HEK293 (cell line): Measurements from ENCODE around the gene TPST2.

Experiments used
- CTCF ChIA-PET: fragments of 350-600 bp; formaldehyde crosslinking; extraction: SDS; loops from one replicate; lab custom pipeline; 2021; ENCODE audit warnings: antibody characterized with exemption; lab: Yijun Ruan, JAX
- POLR2A ChIA-PET: fragments of 300-600 bp; formaldehyde crosslinking; extraction: SDS; loops from one replicate; lab custom pipeline; 2020; ENCODE audit warnings: antibody characterized with exemption, inconsistent platforms; lab: Yijun Ruan, JAX
- H3K27ac ChIP-seq: fragments of 200-500 bp; sonication (Bioruptor generic); 2 replicates; pipeline ENCODE4 v1.5.1; 2014; ENCODE audit warnings: low read depth, low read length, control low read depth, inconsistent platforms; ENCODE audit errors: extremely low read depth
- H3K36me3 ChIP-seq, 2 experiments: fragments of 200-500 bp in 1 of 2; sonication (Bioruptor generic) in 1 of 2; 1 replicate in 1 of 2; 2 replicates in 1 of 2; pipeline ENCODE4 v1.5.1; 2014 to 2017; ENCODE audit warnings: inconsistent platforms in 2 of 2, low read length in 2 of 2; ENCODE audit not compliant: control insufficient read depth in 2 of 2, insufficient read depth in 1 of 2
- H3K4me1 ChIP-seq: fragments of 200-500 bp; sonication (Bioruptor generic); 2 replicates; pipeline ENCODE4 v1.5.1; 2014; ENCODE audit warnings: mild to moderate bottlenecking, low read length, inconsistent platforms; ENCODE audit not compliant: control insufficient read depth, insufficient read depth
- H3K4me3 ChIP-seq: 2 replicates; pipeline ENCODE4 v1.5.1; 2011; ENCODE audit warnings: low read depth, mild to moderate bottlenecking, control low read depth, low read length, moderate library complexity
- H3K9me3 ChIP-seq: fragments of 200-500 bp; sonication (Bioruptor generic); 2 replicates; pipeline ENCODE4 v1.5.1; 2014; ENCODE audit warnings: low read depth, low read length, inconsistent platforms; ENCODE audit not compliant: control insufficient read depth, insufficient read depth
- EGR2 ChIP-seq: fragments of 450-650 bp; formaldehyde crosslinking; IDR thresholded peaks from 2 replicates; pipeline ENCODE4 v1.5.1; 2016; ENCODE audit warnings: low read depth, missing biosample characterization, missing genetic modification characterization
- KLF1 ChIP-seq: fragments of 450-650 bp; formaldehyde crosslinking; IDR thresholded peaks from 2 replicates; pipeline ENCODE4 v1.5.1; 2016; ENCODE audit warnings: missing biosample characterization, missing genetic modification characterization
- KLF8 ChIP-seq: fragments of 450-650 bp; formaldehyde crosslinking; IDR thresholded peaks from 2 replicates; pipeline ENCODE4 v1.5.1; 2016; ENCODE audit warnings: missing biosample characterization, missing genetic modification characterization
- KLF9 ChIP-seq: fragments of 450-650 bp; formaldehyde crosslinking; IDR thresholded peaks from 2 replicates; pipeline ENCODE4 v1.5.1; 2016; ENCODE audit warnings: missing biosample characterization, missing genetic modification characterization, low read depth
- OVOL3 ChIP-seq: fragments of 450-650 bp; formaldehyde crosslinking; IDR thresholded peaks from 2 replicates; pipeline ENCODE4 v1.5.1; 2016; ENCODE audit warnings: missing biosample characterization, missing genetic modification characterization
- PRDM1 ChIP-seq: fragments of 450-650 bp; formaldehyde crosslinking; IDR thresholded peaks from 2 replicates; pipeline ENCODE4; 2016; ENCODE audit warnings: missing biosample characterization, missing genetic modification characterization
- SALL2 ChIP-seq: fragments of 450-650 bp; formaldehyde crosslinking; IDR thresholded peaks from 2 replicates; pipeline ENCODE4 v1.5.0; 2017; ENCODE audit warnings: missing biosample characterization, mild to moderate bottlenecking, missing genetic modification characterization, borderline replicate concordance
- SP2 ChIP-seq: fragments of 450-650 bp; formaldehyde crosslinking; IDR thresholded peaks from 2 replicates; pipeline ENCODE4 v1.5.1; 2016; ENCODE audit warnings: missing biosample characterization, missing genetic modification characterization
- ZBTB1 ChIP-seq: fragments of 450-650 bp; formaldehyde crosslinking; IDR thresholded peaks from 2 replicates; pipeline ENCODE4 v1.5.1; 2016; ENCODE audit warnings: missing biosample characterization, missing genetic modification characterization
- ZBTB17 ChIP-seq: fragments of 450-650 bp; formaldehyde crosslinking; IDR thresholded peaks from 2 replicates; pipeline ENCODE4 v1.5.1; 2016; ENCODE audit warnings: missing biosample characterization, missing genetic modification characterization
- ZBTB48 ChIP-seq: fragments of 450-650 bp; formaldehyde crosslinking; IDR thresholded peaks from 2 replicates; pipeline ENCODE4 v1.5.1; 2016; ENCODE audit warnings: missing biosample characterization, missing genetic modification characterization
- ZBTB8A ChIP-seq: fragments of 450-650 bp; formaldehyde crosslinking; IDR thresholded peaks from 2 replicates; pipeline ENCODE4 v1.5.1; 2016; ENCODE audit warnings: missing biosample characterization, missing genetic modification characterization
- ZFP69B ChIP-seq: fragments of 450-650 bp; formaldehyde crosslinking; IDR thresholded peaks from 2 replicates; pipeline ENCODE4 v1.5.1; 2016; ENCODE audit warnings: missing biosample characterization, missing genetic modification characterization
- ZNF169 ChIP-seq: fragments of 450-650 bp; formaldehyde crosslinking; IDR thresholded peaks from 2 replicates; pipeline ENCODE4 v1.5.1; 2016; ENCODE audit warnings: missing biosample characterization, missing genetic modification characterization
- ZNF19 ChIP-seq: fragments of 450-650 bp; formaldehyde crosslinking; IDR thresholded peaks from 2 replicates; pipeline ENCODE4; 2016; ENCODE audit warnings: missing biosample characterization, missing genetic modification characterization, low read depth
- ZNF211 ChIP-seq: fragments of 450-650 bp; formaldehyde crosslinking; IDR thresholded peaks from 2 replicates; pipeline ENCODE4 v1.5.1; 2016; ENCODE audit warnings: low read depth, missing biosample characterization, missing genetic modification characterization
- ZNF335 ChIP-seq: fragments of 450-650 bp; formaldehyde crosslinking; conservative IDR thresholded peaks from 2 replicates; pipeline ENCODE4 v1.5.1; 2016; ENCODE audit warnings: missing biosample characterization, missing genetic modification characterization
- ZNF37A ChIP-seq: fragments of 450-650 bp; IDR thresholded peaks from 2 replicates; pipeline ENCODE4 v1.5.1; 2018; ENCODE audit warnings: missing biosample characterization, missing genetic modification characterization
- ZNF404 ChIP-seq: fragments of 450-650 bp; formaldehyde crosslinking; IDR thresholded peaks from 2 replicates; pipeline ENCODE4 v1.5.1; 2017; ENCODE audit warnings: missing biosample characterization, missing genetic modification characterization
- ZNF530 ChIP-seq: fragments of 450-650 bp; formaldehyde crosslinking; IDR thresholded peaks from 2 replicates; pipeline ENCODE4 v1.5.1; 2016; ENCODE audit warnings: low read depth, missing biosample characterization, missing genetic modification characterization
- ZNF558 ChIP-seq: fragments of 450-650 bp; formaldehyde crosslinking; IDR thresholded peaks from 2 replicates; pipeline ENCODE4 v1.5.1; 2016; ENCODE audit warnings: missing biosample characterization, missing genetic modification characterization
- ZNF561 ChIP-seq: fragments of 450-650 bp; IDR thresholded peaks from 2 replicates; pipeline ENCODE4 v1.5.1; 2018; ENCODE audit warnings: missing biosample characterization, missing genetic modification characterization, borderline replicate concordance
- ZNF580 ChIP-seq: fragments of 450-650 bp; formaldehyde crosslinking; IDR thresholded peaks from 2 replicates; pipeline ENCODE4 v1.5.1; 2016; ENCODE audit warnings: missing biosample characterization, missing genetic modification characterization
- ZNF585B ChIP-seq: fragments of 450-650 bp; formaldehyde crosslinking; IDR thresholded peaks from 2 replicates; pipeline ENCODE4 v1.5.1; 2016; ENCODE audit warnings: missing biosample characterization, missing genetic modification characterization
- ZNF596 ChIP-seq: fragments of 450-650 bp; IDR thresholded peaks from 2 replicates; pipeline ENCODE4 v1.5.0; 2018; ENCODE audit warnings: missing biosample characterization, mild to moderate bottlenecking, missing genetic modification characterization, moderate library complexity
- ZNF610 ChIP-seq: fragments of 450-650 bp; formaldehyde crosslinking; IDR thresholded peaks from 2 replicates; pipeline ENCODE4 v1.5.1; 2016; ENCODE audit warnings: missing biosample characterization, missing genetic modification characterization, borderline replicate concordance
- ZNF707 ChIP-seq: fragments of 450-650 bp; formaldehyde crosslinking; IDR thresholded peaks from 2 replicates; pipeline ENCODE4 v1.5.1; 2016; ENCODE audit warnings: missing biosample characterization, missing genetic modification characterization
- ZNF776 ChIP-seq: fragments of 450-650 bp; formaldehyde crosslinking; IDR thresholded peaks from 2 replicates; pipeline ENCODE4 v1.5.0; 2017; ENCODE audit warnings: missing biosample characterization, missing genetic modification characterization, borderline replicate concordance
- ZNF830 ChIP-seq: fragments of 450-650 bp; IDR thresholded peaks from 2 replicates; pipeline ENCODE4 v1.5.0; 2018; ENCODE audit warnings: missing biosample characterization, missing genetic modification characterization, low read depth, mild to moderate bottlenecking, moderate library complexity
- ZSCAN16 ChIP-seq: fragments of 450-650 bp; formaldehyde crosslinking; IDR thresholded peaks from 2 replicates; pipeline ENCODE4 v1.5.1; 2016; ENCODE audit warnings: missing biosample characterization, missing genetic modification characterization

The TPST2 gene

DNA sequence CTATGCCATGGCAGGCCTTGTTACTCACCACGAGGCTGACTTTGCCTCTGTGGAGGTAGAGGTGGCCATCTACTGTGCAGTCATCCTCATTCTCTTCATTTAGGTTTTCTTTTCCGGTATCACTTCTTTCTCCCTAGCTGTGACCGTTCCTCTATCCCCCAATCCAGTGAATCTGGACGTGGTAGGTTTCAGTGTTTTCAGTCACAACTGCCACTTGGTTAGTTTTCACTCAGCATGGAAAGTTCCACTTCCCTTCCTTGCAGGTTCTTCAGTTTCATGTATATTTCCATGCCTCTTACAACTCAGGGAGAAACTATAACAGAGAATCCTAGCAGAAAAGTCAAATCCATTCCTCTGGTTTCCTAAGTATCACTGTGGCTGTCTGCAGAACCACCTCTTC, 108.2 kb downstream of the TPST2 start:
- peaks cover 11 to 50% of the 10 kb centered on the region in 2 experiments for H3K36me3 ChIP-seq
- TF ChIP-seq PRDM1 (tag by site-specific recombination) = peak; percentile 71; the same call in 1 of the 2 replicates
- no peak for TF ChIP-seq KLF1 (tag by site-specific recombination)
- TF ChIP-seq SALL2 (tag by site-specific recombination) = no peak
- TF ChIP-seq KLF8 (tag by site-specific recombination) = no peak
- peak; percentile 87 for TF ChIP-seq ZBTB17
- ChIA-PET CTCF (interaction anchor here (0.8 to 8.1 kb wide), 6 partner anchors 14 to 120 kb away, joined by 3 to 47 read pairs (median 4); no protein-coding TSS in a partner anchor), POLR2A (interaction anchor here (3.7 kb wide), 1 partner anchor 11 kb away, joined by 27 read pairs; no protein-coding TSS in a partner anchor)
- no peak overlapping the region for H3K4me3 ChIP-seq
- H3K4me1 ChIP-seq = peaks cover 4% of the 10 kb centered on the region; the same call in 1 of the 2 replicates
- no peaks in the 10 kb centered on the region for H3K9me3 ChIP-seq
- H3K27ac ChIP-seq = no peak overlapping the region

DNA sequence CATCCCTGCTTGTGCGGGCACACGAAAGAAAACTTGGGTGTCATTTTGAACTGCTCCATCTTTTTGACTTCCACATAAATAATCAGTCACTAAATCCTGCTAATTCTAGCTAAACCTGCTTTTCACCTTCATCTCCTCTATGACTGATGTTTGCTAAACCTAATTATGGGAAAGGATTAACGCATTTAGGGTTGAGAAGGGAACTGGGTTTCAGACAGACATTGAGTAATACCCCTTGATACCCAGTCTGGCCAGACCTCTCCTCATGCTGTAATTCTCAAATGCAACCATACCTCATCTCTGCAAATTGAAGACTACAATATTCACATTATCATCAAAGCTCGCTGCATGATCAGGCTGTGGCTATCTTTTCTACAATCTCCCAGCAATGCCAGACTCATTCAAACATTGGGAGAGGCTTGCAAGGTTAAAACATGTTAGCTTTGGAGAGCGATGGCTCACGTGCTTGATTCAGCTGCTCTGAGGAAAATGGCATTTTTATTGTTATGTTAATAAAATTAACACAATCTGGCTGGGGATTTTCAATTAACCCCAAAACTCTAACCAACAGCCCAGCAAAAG, 108.7 kb downstream of the TPST2 start:
- no peak overlapping the region for H3K4me3 ChIP-seq
- peaks cover 4% of the 10 kb centered on the region; the same call in 1 of the 2 replicates for H3K4me1 ChIP-seq
- TF ChIP-seq KLF9 (tag by site-specific recombination) (no peak), OVOL3 (tag by site-specific recombination) (no peak), ZNF19 (tag by site-specific recombination) (no peak), ZBTB1 (tag by site-specific recombination) (no peak), ZNF530 (tag by site-specific recombination) (no peak), ZNF169 (tag by site-specific recombination) (no peak), SP2 (tag by site-specific recombination) (no peak)
- H3K27ac ChIP-seq = no peak overlapping the region
- CTCF ChIA-PET = interaction anchor here (0.8 to 8.1 kb wide), 5 partner anchors 20 to 120 kb away, joined by 3 to 47 read pairs (median 4); no protein-coding TSS in a partner anchor
- no peaks in the 10 kb centered on the region for H3K9me3 ChIP-seq
- peaks cover 15 to 52% of the 10 kb centered on the region in 2 experiments for H3K36me3 ChIP-seq
- POLR2A ChIA-PET = interaction anchor here (3.7 kb wide), 1 partner anchor 11 kb away, joined by 27 read pairs; no protein-coding TSS in a partner anchor

DNA sequence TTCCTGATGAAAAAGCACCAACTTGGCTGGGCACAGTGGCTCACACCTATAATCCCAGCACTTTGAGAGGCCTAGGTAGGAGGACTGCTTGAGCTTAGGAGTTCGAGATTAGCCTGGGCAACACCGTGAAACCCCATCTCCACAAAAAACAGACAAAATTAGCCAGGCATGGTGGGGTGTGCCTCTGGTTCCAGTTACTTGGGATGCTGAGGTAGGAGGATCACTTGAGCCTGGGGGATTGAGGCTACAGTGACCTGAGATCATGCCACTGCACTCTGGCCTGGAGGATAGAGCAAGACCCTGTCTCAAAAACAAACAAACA, 109.4 kb downstream of the TPST2 start:
- Histone ChIP-seq H3K4me1 (peaks cover 4% of the 10 kb centered on the region; the same call in 1 of the 2 replicates), H3K9me3 (no peaks in the 10 kb centered on the region), H3K27ac (no peak overlapping the region), H3K36me3 (peaks cover 22 to 51% of the 10 kb centered on the region in 2 experiments), H3K4me3 (no peak overlapping the region)
- POLR2A ChIA-PET = no interaction called here
- CTCF ChIA-PET = interaction anchor here (1.5 to 8.1 kb wide), 3 partner anchors 20 to 113 kb away, joined by 4 to 47 read pairs (median 12); no protein-coding TSS in a partner anchor
- TF ChIP-seq ZNF335 (peak; percentile 67), ZNF610 (tag by site-specific recombination) (no peak), ZNF37A (tag by site-specific recombination) (no peak), ZNF585B (no peak)

- H3K27ac ChIP-seq = no peak overlapping the region
- ChIA-PET POLR2A (no interaction called here), CTCF (interaction anchor here (1.5 to 8.1 kb wide), 3 partner anchors 19 to 114 kb away, joined by 4 to 47 read pairs (median 7); no protein-coding TSS in a partner anchor)
- peaks cover 4% of the 10 kb centered on the region; the same call in 1 of the 2 replicates for H3K4me1 ChIP-seq
- no peak overlapping the region for H3K4me3 ChIP-seq
- H3K9me3 ChIP-seq = no peaks in the 10 kb centered on the region
- H3K36me3 ChIP-seq = peaks cover 26 to 51% of the 10 kb centered on the region in 2 experiments
- TF ChIP-seq EGR2 (tag by site-specific recombination) = no peak
- no peak for TF ChIP-seq ZNF707 (tag by site-specific recombination)
- TF ChIP-seq ZNF404 (tag by site-specific recombination) = no peak
- no peak for TF ChIP-seq ZNF561 (tag by site-specific recombination)
- no peak for TF ChIP-seq ZNF776
- TF ChIP-seq ZNF211 (tag by site-specific recombination) = no peak
- no peak for TF ChIP-seq ZNF558 (tag by site-specific recombination)
- no peak for TF ChIP-seq ZBTB8A (tag by site-specific recombination)
- TF ChIP-seq KLF8 (tag by site-specific recombination) = no peak
- TF ChIP-seq ZNF580 (tag by site-specific recombination) = no peak
- TF ChIP-seq ZFP69B (tag by site-specific recombination) = peak; percentile 54; the same call in 1 of the 2 replicates
- TF ChIP-seq ZNF830 = no peak
- TF ChIP-seq ZBTB48 (tag by site-specific recombination) = no peak
- TF ChIP-seq ZNF596 = no peak
- TF ChIP-seq ZSCAN16 (tag by site-specific recombination) = no peak
Measured at GRCh38 chr22:26479792-26480610, 109.9 kb downstream of the TPST2 start.
